ENCODE data around the gene FAM228B.
"Not testable (repeated sequence)": the region's sequence is repeated elsewhere in the genome, so short reads cannot be mapped to it uniquely, and the experiment has no call there.

Gene FAM228B

DNA sequence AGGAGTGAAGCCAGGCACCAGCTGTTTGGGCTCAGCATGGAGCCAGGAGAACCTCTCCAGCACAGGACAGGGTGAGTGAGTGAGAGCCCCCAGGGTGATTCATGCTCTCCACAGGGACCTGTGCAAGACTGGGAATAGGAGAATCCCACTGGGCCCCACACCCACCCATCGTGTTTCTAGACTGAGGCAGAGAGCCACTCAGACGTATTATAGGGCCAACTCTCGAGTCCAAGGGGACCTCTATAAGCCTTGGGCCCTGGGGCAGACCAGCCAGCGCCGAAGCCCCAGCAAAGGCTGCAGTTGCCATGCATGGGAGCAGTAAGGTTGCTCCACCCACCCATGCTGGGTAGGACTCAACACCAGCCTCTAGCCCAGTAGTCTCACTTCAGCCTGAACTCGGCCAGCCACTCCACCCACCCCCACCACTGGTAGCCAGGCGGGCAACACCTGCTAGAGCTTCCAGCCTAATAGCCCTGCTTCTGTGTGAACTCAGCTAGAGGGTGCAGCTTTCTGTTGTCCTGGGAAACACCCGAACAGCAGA lies 19.1 kb upstream of the FAM228B start:
- DNase-seq = no peak

DNA sequence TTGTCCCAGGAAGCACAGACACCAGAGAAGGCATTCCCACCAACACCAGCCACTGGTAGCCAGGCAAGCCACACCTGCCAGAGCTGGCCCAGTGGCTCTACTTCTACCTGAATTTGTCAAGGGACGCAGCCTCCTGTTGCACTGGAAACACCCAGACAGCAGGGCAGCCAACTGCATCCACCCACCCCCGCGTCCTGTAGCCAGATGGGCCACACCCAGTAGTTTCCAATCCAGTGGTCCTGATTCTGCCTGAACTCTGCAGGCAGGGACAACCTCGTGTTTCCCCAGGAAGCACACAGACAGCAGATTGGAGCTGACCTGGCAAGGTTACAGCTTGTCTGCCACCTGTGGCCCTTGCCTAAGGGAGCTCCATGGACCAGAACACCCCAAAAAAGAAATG lies 18.4 kb upstream of the FAM228B start:
- DNase-seq = no peak

DNA sequence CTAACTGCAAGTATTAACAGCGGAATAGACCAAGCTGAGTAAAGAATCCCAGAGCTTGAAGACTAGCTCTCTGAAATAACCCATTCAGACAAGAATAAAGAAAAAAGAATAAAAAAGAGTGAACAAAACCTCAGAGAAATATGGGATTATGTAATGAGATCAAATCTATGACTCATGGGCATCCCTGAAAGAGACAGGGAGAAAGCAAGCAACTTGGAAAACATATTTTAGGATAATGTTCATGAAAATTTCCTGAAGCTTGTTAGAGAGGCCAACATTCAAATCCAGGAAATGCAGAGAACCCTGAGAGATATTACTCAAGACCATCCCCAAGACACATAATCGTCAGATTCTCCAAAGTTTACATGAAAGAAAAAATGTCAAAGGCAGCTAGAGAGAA lies 17.5 kb upstream of the FAM228B start:
- no peak for DNase-seq

DNA sequence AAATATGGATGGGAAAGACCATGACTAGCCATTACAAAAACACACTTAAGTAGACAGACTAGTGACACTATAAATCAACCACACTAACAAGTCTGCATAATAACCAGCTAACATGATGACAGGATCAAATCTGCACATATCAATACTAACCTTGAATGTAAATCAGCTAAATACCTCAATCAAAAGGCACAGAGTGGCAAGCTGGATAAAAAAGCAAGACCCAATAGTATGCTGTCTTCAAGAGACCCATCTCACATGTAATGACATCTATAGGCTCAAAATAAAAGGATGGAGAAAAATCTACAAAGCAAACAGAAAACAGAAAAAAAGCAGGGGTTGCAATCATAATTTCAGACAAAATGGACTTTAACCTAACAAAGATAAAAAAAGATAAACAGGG lies 16.5 kb upstream of the FAM228B start:
- DNase-seq = no peak

DNA sequence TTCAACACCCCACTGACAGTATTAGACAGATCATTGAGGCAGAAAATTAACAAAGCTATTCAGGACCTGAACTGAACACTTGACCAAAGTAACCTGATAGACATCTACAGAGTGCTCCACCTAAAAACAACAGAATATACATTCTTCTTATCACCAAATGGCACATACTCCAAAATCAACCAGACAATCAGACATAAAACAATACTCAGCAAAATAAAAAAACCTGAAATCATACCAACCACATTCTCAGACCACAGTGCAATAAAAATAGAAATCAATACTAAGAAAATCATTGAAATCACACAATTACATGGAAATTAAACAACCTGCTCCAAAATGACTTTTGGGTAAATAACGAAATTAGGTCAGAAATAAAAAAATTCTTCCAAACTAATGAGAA lies 15.9 kb upstream of the FAM228B start:
- DNase-seq = no peak

DNA sequence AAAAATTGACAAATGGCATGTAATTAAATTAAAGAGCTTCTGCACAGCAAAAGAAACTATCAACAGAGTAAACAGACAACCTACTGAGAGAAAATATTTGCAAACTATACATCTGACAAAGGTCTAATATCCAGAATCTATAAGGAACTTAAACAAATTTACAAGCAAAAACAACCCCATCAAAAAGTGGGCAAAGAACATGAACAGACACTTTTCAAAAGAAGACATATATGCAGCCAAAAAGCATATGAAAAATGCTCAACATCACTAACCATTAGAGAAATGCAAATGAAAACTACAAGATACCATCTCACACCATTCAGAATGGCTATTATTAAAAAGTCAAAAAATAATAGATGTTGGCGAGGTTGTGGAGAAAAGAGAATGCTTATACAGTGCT lies 13.8 kb upstream of the FAM228B start:
- DNase-seq = not testable (repeated sequence)

DNA sequence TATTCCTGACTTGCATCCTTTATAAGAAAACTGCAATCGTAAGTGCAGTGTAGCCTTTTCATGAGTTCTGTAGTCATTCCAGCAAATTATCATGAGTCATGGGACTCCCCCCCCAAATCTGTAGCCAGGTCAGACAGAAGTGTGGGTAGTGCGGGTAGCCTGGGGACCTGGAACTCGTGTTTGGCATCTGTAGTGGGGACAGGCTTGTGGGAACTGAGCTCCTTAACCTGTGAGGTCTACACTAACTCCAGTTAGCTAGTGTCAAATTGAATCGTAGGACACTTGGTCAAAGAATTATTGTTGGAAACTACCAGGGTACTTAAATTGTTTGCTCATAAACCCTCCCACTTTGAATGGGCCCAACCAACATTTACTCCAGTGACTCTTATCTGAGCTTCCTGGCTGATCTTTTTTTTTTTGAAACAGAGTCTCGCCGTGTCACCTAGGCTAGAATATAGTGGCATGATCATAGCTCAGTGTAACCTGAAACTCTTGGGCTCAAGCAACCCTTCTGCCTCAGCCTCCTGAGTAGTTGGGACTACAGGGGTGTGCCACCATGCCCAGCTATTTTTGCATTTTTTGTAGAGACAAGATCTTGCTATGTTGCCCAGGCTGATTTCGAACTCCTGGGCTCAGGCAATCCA lies 12.5 kb upstream of the FAM228B start:
- DNase-seq = no peak

DNA sequence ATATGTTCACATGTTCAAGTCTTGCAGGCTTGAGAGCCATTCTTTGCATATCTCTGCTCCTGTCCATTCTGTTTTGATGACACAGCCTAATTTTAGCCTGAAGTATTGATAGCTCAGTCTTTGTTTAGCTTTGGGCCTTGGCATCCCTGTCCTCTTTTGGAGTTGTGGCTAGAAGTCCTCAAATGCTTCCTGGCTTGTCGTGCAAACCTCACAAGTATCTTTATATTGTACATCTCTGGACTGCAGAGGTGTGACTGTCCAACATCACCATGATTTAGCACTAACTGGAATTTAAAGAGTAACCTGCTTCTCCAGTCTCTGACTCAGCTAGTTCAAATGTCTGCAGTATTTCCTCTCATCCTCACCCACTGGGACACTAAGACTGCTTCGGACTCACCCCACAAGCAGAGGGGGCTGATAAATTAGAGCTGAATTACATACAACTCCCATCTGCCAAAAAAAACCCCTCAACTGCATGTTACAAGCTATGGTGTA lies 11.8 kb upstream of the FAM228B start:
- DNase-seq = no peak

DNA sequence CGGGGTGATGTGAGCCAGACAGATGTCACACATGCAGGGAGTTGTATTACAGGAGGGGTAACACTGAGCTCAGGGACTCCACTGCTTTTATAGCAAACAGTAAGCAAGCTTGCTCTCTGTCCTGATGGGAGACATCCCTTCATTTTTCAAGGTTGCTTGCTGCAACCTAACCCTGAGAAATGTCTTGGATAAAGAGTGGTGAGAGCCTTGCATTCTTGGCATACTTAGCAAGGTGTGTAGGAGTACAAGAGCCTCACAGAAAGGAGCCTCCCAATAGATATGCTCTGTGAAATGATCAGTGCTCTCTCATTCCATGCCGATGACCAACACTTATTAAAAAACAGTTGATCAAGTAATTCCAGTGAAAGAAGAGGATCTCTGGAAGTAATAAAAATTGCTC lies 8.2 kb upstream of the FAM228B start:
- DNase-seq = no peak

DNA sequence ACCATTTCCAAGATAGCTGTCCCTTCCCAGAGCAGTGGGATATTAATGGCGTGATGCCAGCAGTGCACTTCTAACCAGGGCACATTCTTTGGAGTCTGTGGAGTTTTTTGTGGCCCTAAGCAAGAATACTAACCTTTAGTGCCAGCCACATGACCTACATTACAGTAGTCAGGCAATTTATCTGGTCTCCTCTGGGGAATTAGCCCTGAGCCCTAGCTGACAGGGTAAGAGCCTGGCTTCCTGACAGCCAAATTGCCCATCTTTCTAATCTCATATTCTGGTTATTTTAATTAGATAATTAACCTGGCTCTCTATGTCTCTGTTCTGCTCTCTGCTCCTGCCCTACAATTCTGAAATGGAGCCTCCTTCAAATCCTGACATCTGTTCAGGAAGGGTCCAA lies 5.4 kb upstream of the FAM228B start:
- DNase-seq = no peak

DNA sequence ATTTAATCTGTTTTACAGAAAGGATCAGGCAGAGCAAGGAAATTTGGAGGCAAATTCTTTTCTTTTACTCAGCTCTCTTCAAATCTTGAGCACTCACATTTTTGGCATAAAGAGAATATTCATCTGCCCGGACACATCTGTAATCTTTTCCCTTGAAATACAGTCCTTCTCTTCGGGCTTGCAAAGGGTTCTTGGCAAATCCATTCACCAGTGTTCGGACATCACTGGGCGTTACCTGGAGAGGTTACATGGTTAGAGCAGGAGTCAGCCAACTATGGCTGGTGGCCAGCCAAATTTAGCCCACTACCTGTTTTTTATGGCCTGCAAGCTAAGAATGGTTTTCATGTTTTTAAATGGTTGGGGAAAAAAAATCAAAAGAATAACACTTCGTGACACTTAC lies 2.2 kb upstream of the FAM228B start:
- no peak for DNase-seq

DNA sequence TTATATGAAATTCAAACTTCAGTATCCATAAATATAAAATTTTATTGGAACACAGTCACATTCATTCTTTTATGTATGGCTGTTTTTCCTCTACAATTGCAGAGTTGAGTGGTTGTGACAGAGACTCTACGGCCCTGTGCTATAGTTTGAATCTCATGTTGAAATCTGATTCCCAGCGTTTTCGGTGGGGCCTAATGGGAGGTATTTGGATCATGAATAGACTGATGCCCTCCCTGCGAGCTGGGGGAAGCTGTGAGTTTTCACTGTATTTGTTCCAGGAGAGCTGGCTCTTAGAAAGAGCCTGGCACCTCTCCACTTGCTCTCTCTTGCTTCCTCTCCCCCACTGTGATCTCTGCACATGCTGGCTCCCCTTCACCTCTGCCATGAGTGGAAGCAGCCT lies 1.8 kb upstream of the FAM228B start:
- DNase-seq = no peak

DNA sequence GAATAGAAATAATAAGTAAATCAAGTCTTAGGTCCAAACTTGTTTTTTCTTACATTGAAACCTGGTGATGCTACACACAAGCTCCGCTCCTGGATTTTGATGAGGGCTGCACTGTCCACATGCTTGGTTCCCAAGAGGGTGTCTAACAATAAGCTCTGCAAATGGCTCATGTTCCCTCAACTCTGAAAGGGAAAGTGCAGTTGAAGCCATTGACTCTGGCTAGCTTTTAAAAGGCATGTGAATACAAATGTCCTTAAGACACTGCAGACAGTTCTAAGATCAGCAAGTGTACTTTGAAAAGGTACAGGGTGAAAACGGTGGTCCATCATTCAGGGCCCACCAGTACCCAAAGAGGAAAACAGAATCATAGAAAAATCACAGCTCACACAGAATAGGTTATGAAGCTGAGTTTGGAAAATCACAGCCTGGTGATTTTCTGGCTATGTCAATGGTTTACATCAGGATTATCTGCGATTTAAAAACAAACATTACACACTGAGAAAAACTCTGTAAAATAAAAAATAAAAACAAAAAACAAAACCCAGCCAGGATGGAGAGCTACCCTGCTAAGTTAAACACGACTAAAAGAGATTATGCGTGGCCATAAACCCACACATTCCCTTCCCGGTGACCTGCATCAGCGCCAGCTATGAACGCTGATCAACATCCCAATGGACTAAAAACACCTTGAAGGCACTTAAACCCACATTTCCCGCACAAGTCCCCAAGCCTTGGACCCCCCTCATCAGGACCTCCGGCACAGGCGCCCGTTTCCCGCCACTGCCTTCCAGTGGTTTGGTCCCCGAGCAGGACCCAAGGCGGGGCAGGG lies 689 bp upstream of the FAM228B start:
- no peak for DNase-seq

DNA sequence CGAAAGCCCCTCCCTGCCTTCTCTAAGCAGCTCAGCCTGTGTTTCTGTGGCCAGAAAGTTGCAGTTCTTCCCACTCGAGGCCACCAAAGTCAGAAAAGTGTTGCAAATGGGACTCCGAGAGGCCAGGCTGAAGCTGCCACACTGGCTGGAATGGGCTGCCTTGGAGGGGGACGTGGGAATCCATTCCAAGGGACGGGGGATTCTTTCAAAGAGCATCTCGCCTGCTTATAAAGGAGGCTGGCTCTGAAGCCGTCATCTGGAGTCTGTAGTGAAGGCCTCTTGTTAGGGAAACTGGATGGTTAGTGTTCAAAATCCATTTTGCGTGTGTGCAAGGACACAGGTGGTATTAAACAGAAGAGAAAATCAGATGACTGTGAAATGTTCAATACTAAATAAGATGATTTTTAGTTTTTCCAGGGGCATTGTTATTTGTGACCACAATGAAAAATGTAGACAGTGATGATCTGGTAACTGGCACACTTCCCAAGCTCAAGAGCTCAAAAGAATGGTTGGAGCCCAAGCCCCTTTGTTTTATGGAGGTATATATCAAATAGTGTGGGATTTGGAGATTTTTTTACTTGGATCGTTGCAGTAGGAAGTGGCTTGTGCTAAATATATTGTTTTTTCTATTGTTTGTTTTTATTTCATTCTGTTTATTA lies 782 bp downstream of the FAM228B start:
- no peak for DNase-seq

DNA sequence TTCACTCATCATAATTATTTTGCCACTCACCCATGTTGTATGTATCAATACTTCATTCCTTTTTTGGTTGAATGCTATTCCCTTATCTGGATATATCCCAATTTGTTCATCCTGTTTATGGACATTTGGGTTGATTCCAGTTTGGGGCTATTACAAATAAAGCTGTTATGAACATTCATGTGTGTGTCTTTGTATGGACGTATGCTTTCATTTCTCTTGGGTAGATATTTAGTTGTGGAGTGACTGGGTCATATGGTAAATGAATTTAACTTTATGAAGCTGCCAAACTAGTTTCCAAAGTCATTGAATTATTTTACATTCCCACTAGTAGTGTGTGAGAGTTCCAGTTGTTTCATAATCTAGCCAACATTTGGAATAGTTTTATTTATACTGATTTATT lies 2.7 kb downstream of the FAM228B start:
- no peak for DNase-seq

DNA sequence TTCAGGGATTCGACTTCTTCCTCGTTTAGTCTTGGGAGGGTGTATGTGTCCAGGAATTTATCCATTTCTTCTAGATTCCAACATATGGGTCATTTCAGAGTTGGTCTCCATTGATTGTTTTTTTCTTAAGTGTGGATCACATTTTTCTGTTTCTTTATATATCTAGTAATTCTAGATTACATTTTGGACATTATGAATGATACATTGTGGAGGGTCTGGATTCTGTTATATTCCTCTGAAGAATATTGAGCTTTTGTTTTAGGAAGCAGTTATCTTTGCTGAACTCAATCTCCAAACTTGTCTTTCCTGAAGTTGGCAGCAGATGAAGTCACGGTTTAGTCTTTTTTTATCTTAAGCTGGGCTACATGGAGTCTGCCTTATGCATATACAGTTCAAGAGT lies 9.3 kb downstream of the FAM228B start:
- DNase-seq = no peak

DNA sequence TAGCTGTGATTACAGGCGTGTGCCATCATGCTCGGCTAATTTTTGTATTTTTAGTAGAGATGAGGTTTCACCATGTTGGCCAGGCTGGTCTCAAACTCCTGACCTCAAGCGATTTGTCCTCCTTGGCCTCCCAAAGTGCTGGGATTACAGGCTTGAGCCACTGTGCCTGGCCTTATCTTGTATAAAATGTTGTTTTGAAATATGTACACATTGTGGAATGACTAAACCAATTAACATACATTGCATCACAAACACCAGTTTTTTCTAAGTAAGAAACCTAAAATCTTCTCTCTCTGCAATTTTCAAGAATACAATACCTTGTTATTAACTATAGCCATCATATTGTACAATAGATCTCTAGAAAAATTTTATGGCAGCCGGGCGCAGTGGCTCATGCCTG lies 17.0 kb downstream of the FAM228B start:
- DNase-seq = not testable (repeated sequence)

DNA sequence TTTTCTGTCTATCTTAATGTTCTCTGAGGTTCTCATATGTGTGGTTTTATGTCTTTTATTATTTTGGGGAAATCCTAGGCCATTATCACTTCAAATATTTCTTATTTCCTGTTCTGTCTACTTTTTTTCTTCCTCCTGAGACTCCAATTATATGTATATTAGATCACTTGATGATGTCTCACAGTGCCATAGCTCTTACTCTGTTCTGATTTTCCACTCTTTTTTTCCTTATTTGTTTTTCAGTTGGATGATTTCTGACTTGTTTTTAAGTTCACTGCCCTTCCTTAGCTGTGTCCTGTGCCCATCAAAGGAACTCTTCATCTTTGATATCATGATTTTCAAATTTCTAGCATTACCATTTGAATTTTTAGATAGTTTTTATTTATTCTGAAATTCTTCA lies 24.1 kb downstream of the FAM228B start:
- no peak for DNase-seq

DNA sequence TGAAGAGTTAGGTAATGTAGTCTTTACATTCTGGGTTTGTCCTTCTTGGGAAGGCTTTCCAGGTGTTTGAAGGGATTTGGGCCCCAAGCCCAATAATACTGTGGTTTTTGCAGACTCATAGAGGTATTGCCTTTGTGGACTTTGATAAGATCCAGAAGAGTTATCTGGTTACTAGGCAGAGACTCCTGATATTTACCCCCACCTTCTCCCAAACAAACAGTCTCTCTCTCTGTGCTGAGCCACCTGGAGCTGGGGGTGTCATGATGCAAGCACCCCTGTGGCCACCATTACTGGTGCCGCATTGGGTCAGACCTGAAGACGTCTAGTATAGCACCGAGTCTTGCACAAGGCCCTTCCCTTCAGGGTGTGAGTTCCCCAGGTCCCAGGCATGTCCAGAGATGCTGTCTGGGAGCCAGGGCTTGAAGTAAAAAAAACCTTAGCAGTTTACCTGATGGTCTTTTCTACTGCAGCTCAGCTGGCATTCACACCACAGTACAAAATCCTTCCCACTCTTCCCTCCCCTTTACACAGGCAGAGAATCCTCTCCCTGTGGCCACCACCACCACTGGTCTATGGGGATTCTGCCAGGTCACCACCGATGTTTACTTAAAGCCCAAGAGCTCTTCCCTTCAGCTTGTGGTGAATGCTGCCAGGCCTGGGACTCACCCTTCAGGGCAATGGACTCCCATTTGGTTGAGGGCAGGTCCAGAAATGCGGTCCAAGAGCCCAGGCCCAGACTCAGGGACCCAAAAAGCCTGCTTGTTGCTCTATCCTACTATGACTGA lies 29.3 kb downstream of the FAM228B start:
- DNase-seq = no peak

DNA sequence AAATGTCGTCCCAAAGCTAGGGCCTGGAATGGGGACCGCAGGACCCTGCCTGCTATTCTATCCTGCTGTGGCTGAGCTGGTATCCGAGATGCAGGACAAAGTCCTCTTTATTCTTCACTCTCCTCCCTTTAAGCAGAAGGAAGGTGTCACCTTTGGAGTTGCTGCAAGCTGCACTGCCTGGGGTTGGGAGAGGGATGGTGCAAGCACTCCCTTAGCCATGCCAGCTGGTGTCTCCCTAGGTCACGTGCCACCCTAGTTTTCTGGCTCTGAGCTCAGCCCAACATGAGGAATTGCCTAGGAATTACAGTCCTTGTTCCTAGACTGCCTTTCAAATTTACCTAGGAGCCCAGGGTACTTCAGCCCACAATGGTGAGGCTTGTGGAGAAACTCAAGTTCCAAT lies 30.2 kb downstream of the FAM228B start:
- no peak for DNase-seq

DNA sequence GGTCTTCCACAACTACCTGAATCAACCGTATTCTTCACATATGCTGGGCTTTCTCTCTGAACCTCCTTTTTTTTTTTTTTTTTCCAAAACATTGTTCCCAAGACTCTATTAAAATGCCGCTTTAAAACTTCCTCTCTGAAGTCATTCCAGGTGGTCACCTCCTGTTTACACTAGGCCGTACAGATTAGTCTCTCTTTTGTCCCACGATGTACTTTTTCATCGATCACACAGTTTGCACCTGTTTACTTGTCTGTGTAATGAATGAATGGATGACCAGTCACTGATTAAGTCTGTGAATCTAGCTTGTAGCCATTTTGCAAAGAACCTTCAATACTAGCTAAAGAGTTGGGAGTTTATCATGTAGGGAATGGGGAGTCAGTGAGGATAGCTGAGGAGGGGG lies 34.9 kb downstream of the FAM228B start:
- DNase-seq = no peak

DNA sequence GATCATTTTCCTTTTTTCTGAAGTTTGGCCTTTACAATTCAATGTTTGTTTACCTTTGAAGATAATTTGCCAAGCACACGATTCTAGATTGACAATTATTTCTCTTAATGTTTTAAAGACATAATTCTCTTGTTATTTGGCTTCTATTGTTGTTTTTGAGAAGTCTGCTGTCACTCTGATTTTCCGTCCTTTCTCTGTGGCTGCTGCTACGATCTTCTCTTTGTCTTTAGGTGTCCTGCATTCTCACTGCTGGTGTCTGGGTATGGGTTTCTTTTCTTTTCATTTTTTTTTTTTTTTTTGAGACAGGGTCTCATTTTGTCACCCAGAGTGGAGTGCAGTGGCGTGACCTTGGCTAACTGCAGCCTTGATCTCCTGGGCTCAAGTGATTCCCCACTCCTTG lies 36.4 kb downstream of the FAM228B start:
- no peak for DNase-seq

DNA sequence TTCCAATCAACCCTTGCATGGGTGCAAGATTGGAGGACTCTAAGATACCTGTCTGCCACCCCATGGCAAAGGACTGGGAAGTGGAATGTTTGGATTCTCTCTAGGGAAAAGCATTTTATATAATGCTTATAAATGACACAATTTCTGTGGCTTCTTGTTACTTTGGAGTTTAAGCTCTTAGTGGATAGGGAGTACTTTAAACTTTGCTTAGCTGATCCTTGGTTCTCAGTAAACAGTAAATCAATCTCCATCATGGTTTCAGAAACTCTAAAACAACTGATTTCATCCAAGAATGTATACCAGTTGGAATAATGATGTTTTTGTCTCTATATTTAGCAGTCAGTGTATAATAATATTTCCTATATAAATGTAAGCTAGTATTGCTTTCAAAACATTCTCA lies 37.5 kb downstream of the FAM228B start:
- no peak for DNase-seq

Data from T-helper 1 cell (primary cell).